ENCODE results near the gene EIF5.

The EIF5 gene

GRCh38 chr14:103310576-103311095 lies 23.4 kb upstream of the EIF5 start:
- DNase-seq (ENCODE audit: low spot score): no peak

GRCh38 chr14:103311171-103311997 lies 22.7 kb upstream of the EIF5 start:
- no peak for DNase-seq (ENCODE audit: low spot score)

GRCh38 chr14:103312006-103312635 lies 21.9 kb upstream of the EIF5 start:
- no peak for DNase-seq (ENCODE audit: low spot score)

GRCh38 chr14:103313704-103314103 lies 20.3 kb upstream of the EIF5 start:
- DNase-seq (ENCODE audit: low spot score): no peak

GRCh38 chr14:103314496-103315277 lies 19.4 kb upstream of the EIF5 start:
- DNase-seq (ENCODE audit: low spot score): no peak

- DNase-seq (ENCODE audit: low spot score): no peak
These were observed 18.6 kb upstream of the EIF5 start for GRCh38 chr14:103315351-103315911.

GRCh38 chr14:103315941-103316340 lies 18.1 kb upstream of the EIF5 start:
- DNase-seq (ENCODE audit: low spot score): no peak

GRCh38 chr14:103316721-103317121 lies 17.3 kb upstream of the EIF5 start:
- no peak for DNase-seq (ENCODE audit: low spot score)

GRCh38 chr14:103317251-103317650 lies 16.8 kb upstream of the EIF5 start:
- no peak for DNase-seq (ENCODE audit: low spot score)

- DNase-seq (ENCODE audit: low spot score): no peak
These were observed 16.0 kb upstream of the EIF5 start for GRCh38 chr14:103317976-103318580.

- no peak for DNase-seq (ENCODE audit: low spot score)
These were observed 15.2 kb upstream of the EIF5 start for GRCh38 chr14:103318750-103319419.

GRCh38 chr14:103319422-103319821 lies 14.6 kb upstream of the EIF5 start:
- no peak for DNase-seq (ENCODE audit: low spot score)

GRCh38 chr14:103326078-103326477 lies 8.0 kb upstream of the EIF5 start:
- no peak for DNase-seq (ENCODE audit: low spot score)

GRCh38 chr14:103328941-103329340 lies 5.1 kb upstream of the EIF5 start:
- DNase-seq (ENCODE audit: low spot score): no peak

GRCh38 chr14:103329401-103330347 lies 4.4 kb upstream of the EIF5 start:
- no peak for DNase-seq (ENCODE audit: low spot score)

- DNase-seq (ENCODE audit: low spot score): no peak
These were observed 3.5 kb upstream of the EIF5 start for GRCh38 chr14:103330536-103330935.

- DNase-seq (ENCODE audit: low spot score): no peak
These were observed 1.7 kb upstream of the EIF5 start for GRCh38 chr14:103332143-103332919.

- peak; percentile 82 for DNase-seq (ENCODE audit: low spot score)
These were observed 896 bp downstream of the EIF5 start for GRCh38 chr14:103334644-103335622.
